GM12878 (cell line): ENCODE data around the gene FCRL6. TPM values are rescaled to one million over a fixed set of nuclear protein-coding genes. Genes with fewer than 3 reads are reported as not detected.

Experiments used
- ATAC-seq: fragments of 200-7000 bp; cut with Tn5 transposase; 3 replicates; pipeline ENCODE4 v1.9.1; 2020; ENCODE audit warnings: mild to moderate bottlenecking, moderate library complexity
- BruUV-seq: library from RNA; stranded (reverse); fragments of 400-500 nt; replicated peaks from 2 replicates; lab custom pipeline; 2021; lab: Mats Ljungman, UMichigan
- CTCF ChIA-PET: fragments of 300-600 bp; sonication (Branson Sonifier 250); formaldehyde crosslinking; extraction: SDS; loops from one replicate; lab custom pipeline; 2021; ENCODE audit warnings: inconsistent platforms; lab: Yijun Ruan, JAX
- POLR2A ChIA-PET: fragments of 350-600 bp; formaldehyde crosslinking; extraction: SDS; loops from one replicate; lab custom pipeline; 2021; ENCODE audit warnings: inconsistent platforms; lab: Charles Lee
- RAD21 ChIA-PET: fragments of 300-600 bp; sonication (Branson Sonifier 250); formaldehyde crosslinking; loops from one replicate; lab custom pipeline; 2023; ENCODE audit warnings: antibody characterized with exemption; ENCODE audit not compliant: unreplicated experiment; lab: Charles Lee
- SMC1A ChIA-PET: fragments of 300-600 bp; sonication (Branson Sonifier 250); formaldehyde crosslinking; loops from one replicate; lab custom pipeline; 2023; ENCODE audit not compliant: unreplicated experiment, uncharacterized antibody; lab: Charles Lee
- DNase-seq: peaks from one replicate; pipeline ENCODE4 v3.0.0-alpha.2; 2011; ENCODE audit warnings: low read depth, low spot score
- FAIRE-seq: peaks from 3 replicates; lab custom pipeline; 2011; peaks lifted over from hg19 to GRCh38; lab: Jason Lieb, UNC
- H2AFZ ChIP-seq: 2 replicates; pipeline ENCODE4 v1.6.0; 2011; ENCODE audit warnings: low read depth, low read length, control low read depth; ENCODE audit not compliant: control insufficient read depth
- H3K27ac ChIP-seq: 2 replicates; pipeline ENCODE4 v1.5.1; 2011; ENCODE audit warnings: control low read depth; ENCODE audit not compliant: control insufficient read depth, insufficient read depth
- H3K27me3 ChIP-seq, 2 experiments: replicated peaks in 1 of 2; 2 replicates each; pipeline versions ENCODE4 v1.6.0 to v1.6.1; 2011; ENCODE audit warnings: low read length in 1 of 2; ENCODE audit not compliant: control insufficient read depth in 2 of 2, insufficient read depth in 2 of 2
- H3K36me3 ChIP-seq, 2 experiments: 2 replicates each; pipeline ENCODE4 v1.5.1; 2011; ENCODE audit warnings: low read length in 1 of 2; ENCODE audit not compliant: control insufficient read depth in 2 of 2, insufficient read depth in 2 of 2
- H3K4me1 ChIP-seq: 2 replicates; pipeline ENCODE4 v1.6.1; 2011; ENCODE audit warnings: mild to moderate bottlenecking, low read length, moderate library complexity, mixed read lengths; ENCODE audit not compliant: control insufficient read depth, insufficient read depth
- H3K4me2 ChIP-seq: 2 replicates; pipeline ENCODE4 v1.6.0; 2011; ENCODE audit warnings: control low read depth; ENCODE audit not compliant: control insufficient read depth, insufficient read depth
- H3K4me3 ChIP-seq: fragments of 200-600 bp; sonication (generic); 2 replicates; pipeline ENCODE4 v1.5.1; 2016
- H3K79me2 ChIP-seq: 2 replicates; pipeline ENCODE4 v1.6.0; 2011; ENCODE audit warnings: low read length; ENCODE audit not compliant: control insufficient read depth, insufficient read depth
- H3K9ac ChIP-seq: 2 replicates; pipeline ENCODE4 v1.8.0; 2011; ENCODE audit warnings: low read length, control low read depth, mixed read lengths; ENCODE audit not compliant: control insufficient read depth, insufficient read depth
- H3K9me3 ChIP-seq: replicated peaks from 3 replicates; pipeline ENCODE4 v1.5.1; 2011; ENCODE audit warnings: mild to moderate bottlenecking, low read length; ENCODE audit not compliant: control insufficient read depth, insufficient read depth
- H4K20me1 ChIP-seq: 2 replicates; pipeline ENCODE4 v1.6.0; 2011; ENCODE audit not compliant: control insufficient read depth, insufficient read depth
- BRCA1 ChIP-seq: IDR thresholded peaks from 2 replicates; pipeline ENCODE4 v1.6.1; 2011; ENCODE audit warnings: low read depth, low read length, improper control_type of control experiment
- CBFB ChIP-seq: IDR thresholded peaks from 2 replicates; pipeline ENCODE4 v1.6.1; 2016; ENCODE audit warnings: antibody characterized with exemption, low read depth
- CBX3 ChIP-seq: fragments of 200-600 bp; sonication (generic); IDR thresholded peaks from 2 replicates; pipeline ENCODE4 v1.6.1; 2016; ENCODE audit warnings: low read depth, borderline replicate concordance
- CHD2 ChIP-seq: IDR thresholded peaks from 2 replicates; pipeline ENCODE4 v1.6.1; 2011; ENCODE audit warnings: low read depth, low read length, improper control_type of control experiment, borderline replicate concordance
- DPF2 ChIP-seq: fragments of 450-650 bp; IDR thresholded peaks from 2 replicates; pipeline ENCODE4 v1.6.1; 2017; ENCODE audit warnings: mild to moderate bottlenecking
- EGR1 ChIP-seq, 2 experiments: IDR thresholded peaks; 1 replicate in 1 of 2; 2 replicates in 1 of 2; pipeline ENCODE4 v1.6.1; 2011 to 2012; ENCODE audit warnings: low read depth in 2 of 2, low read length in 2 of 2, borderline replicate concordance in 1 of 2, mild to moderate bottlenecking in 1 of 2, moderate library complexity in 1 of 2
- FOXK2 ChIP-seq: fragments of 450-650 bp; IDR thresholded peaks from 2 replicates; pipeline ENCODE4 v1.6.1; 2017; ENCODE audit warnings: mild to moderate bottlenecking, moderate library complexity
- HDAC6 ChIP-seq: fragments of 200-600 bp; sonication (generic); IDR thresholded peaks from one replicate; pipeline ENCODE4 v1.8.0; 2017; ENCODE audit warnings: antibody characterized with exemption; ENCODE audit not compliant: unreplicated experiment
- IRF3 ChIP-seq: fragments of 450-650 bp; IDR thresholded peaks from 2 replicates; pipeline ENCODE4 v1.6.1; 2014; ENCODE audit warnings: mild to moderate bottlenecking
- KAT2A ChIP-seq: conservative IDR thresholded peaks from 2 replicates; pipeline ENCODE4 v1.6.1; 2011; ENCODE audit warnings: low read depth, low read length; ENCODE audit not compliant: control insufficient read depth
- MTA2 ChIP-seq: fragments of 450-650 bp; IDR thresholded peaks from 2 replicates; pipeline ENCODE4 v1.6.1; 2016; ENCODE audit warnings: low read depth, mild to moderate bottlenecking, moderate library complexity
- SREBF1 ChIP-seq: IDR thresholded peaks from 2 replicates; pipeline ENCODE4 v1.6.1; 2012; ENCODE audit warnings: mild to moderate bottlenecking, low read length
- TCF7 ChIP-seq: IDR thresholded peaks from 2 replicates; pipeline ENCODE4 v1.6.1; 2014; ENCODE audit warnings: antibody characterized with exemption, borderline replicate concordance
- ZBTB4 ChIP-seq: fragments of 450-650 bp; formaldehyde crosslinking; IDR thresholded peaks from 2 replicates; pipeline ENCODE4 v1.4.0; 2022; ENCODE audit warnings: mild to moderate bottlenecking, moderate library complexity
- WGBS: methylation state at CpG from one replicate; pipeline ENCODE4 v1.1.6; 2016; ENCODE audit warnings: low lambda C conversion rate; ENCODE audit not compliant: insufficient replicate concordance, insufficient coverage; ENCODE audit errors: missing lambda C conversion rate; 5-methylcytosine and 5-hydroxymethylcytosine counted together
- in situ Hi-C: fragments of 300-500 bp; cut with MboI; formaldehyde crosslinking; loops from 9 replicates; pipeline ENCODE4 v1.14.3; 2018; ENCODE audit warnings: mixed read lengths
- intact Hi-C: fragments of 100-400 bp; cut with micrococcal nuclease; formaldehyde crosslinking; loops from one replicate; pipeline ENCODE4 v1.14.2; 2022; ENCODE audit not compliant: unreplicated experiment
- polyA plus RNA-seq, 11 experiments: library from polyadenylated mRNA; depleted of rRNA in 4 of 11; unstranded in 6 of 11; stranded (reverse) in 5 of 11; fragments of >200 nt; fragmentation: Nextera tagmentation in 4 of 11; fragmentation: Illumina TruSeq in 1 of 11; extraction: Ambion mirVana in 4 of 11; extraction: Trizol in 1 of 11; gene quantifications; 1 replicate in 1 of 11; 2 replicates in 10 of 11; pipeline versions ENCODE4 v1.2.1 to v1.2.3, GENCODE V29; 2011 to 2016; ENCODE audit warnings: inconsistent platforms in 2 of 11, missing spikeins in 2 of 11, low read depth in 1 of 11
- total RNA-seq, 4 experiments: library from RNA; depleted of rRNA in 3 of 4; stranded (reverse); fragments of >200 nt in 3 of 4; fragmentation: Illumina TruSeq in 1 of 4; extraction: Trizol in 1 of 4; gene quantifications; 2 replicates each; pipeline versions ENCODE4 v1.2.1 to v1.2.3, GENCODE V29; 2013 to 2021

FCRL6 gene
- total and polyA plus RNA-seq, 10 of the 15 experiments (the other 5 are each of a cell fraction or from before 2014, with no cell fraction given) = 0.04 to 0.16 (median 0.11) TPM; not detected in 7

- TF ChIP-seq EGR1 (IDR thresholded peaks at IDR 0.05; ENCODE audit: borderline replicate concordance in 1 of 2, low read depth in 2 of 2, low read length in 2 of 2) (no peak), DPF2 (peak; percentile 68), IRF3 (no peak)
These were observed 1.8 kb upstream of the FCRL6 start (continued) for GRCh38 chr1:159800177-159800930.

- Histone ChIP-seq H3K9ac (no peak overlapping the region), H3K79me2 (no peaks in the 10 kb centered on the region), H2AFZ (no peak overlapping the region), H3K27me3 (peaks cover 0 to 6% of the 10 kb centered on the region in 2 experiments; a peak in 3 of 4 replicates), H3K9me3 (no peaks in the 10 kb centered on the region; the same call in 2 of the 3 replicates), H3K4me3 (no peak overlapping the region), H3K27ac (no peak overlapping the region), H3K4me1 (peaks cover 9% of the 10 kb centered on the region), H3K36me3 (no peaks in the 10 kb centered on the region), H4K20me1 (no peaks in the 10 kb centered on the region), H3K4me2 (no peak overlapping the region)
- ATAC-seq = no peak
- POLR2A ChIA-PET = interaction anchor here (0.5 kb wide), 1 partner anchor 85 kb away, joined by 3 read pairs; no protein-coding TSS in a partner anchor
- SMC1A ChIA-PET = interaction anchor here (0.9 to 11.2 kb wide), 3 partner anchors 13 to 203 kb away, joined by 3 to 289 read pairs (median 4); no protein-coding TSS in a partner anchor
- DNase-seq = no peak
- in situ Hi-C loops = no loop called here
- no TSS peak for BruUV-seq
- CTCF ChIA-PET = interaction anchor here (0.8 to 14.4 kb wide), 7 partner anchors 11 to 205 kb away, joined by 3 to 476 read pairs (median 5); partner anchors contain the start of gene SLAMF8
- FAIRE-seq = no peak
- intact Hi-C loops = no loop called here
- 37% methylated on average over 7 of the region's 7 CpGs for WGBS
- RAD21 ChIA-PET = interaction anchor here (0.6 to 3.3 kb wide), 4 partner anchors 15 to 204 kb away, joined by 3 to 22 read pairs (median 4); no protein-coding TSS in a partner anchor
- no peak for TF ChIP-seq CHD2
- no peak for TF ChIP-seq HDAC6
- no peak for TF ChIP-seq MTA2
- TF ChIP-seq CBFB = no peak
- no peak for TF ChIP-seq FOXK2
- TF ChIP-seq BRCA1 = no peak
- no peak for TF ChIP-seq ZBTB4 (CRISPR knock-in tag)
- TF ChIP-seq CBX3 = no peak
- no peak for TF ChIP-seq KAT2A
- TF ChIP-seq TCF7 = no peak
- no peak for TF ChIP-seq SREBF1
These were observed 2.0 kb downstream of the FCRL6 start for GRCh38 chr1:159803956-159804689.
